ENCODE results near the gene CRACDL. TPM values are rescaled to one million over a fixed set of nuclear protein-coding genes. Genes with fewer than 3 reads are reported as not detected.

Gene CRACDL
- total and polyA plus RNA-seq, 2 of the 13 experiments (the other 11 are each of a cell fraction or from before 2014, with no cell fraction given), result 0.15 to 0.26 TPM

DNA sequence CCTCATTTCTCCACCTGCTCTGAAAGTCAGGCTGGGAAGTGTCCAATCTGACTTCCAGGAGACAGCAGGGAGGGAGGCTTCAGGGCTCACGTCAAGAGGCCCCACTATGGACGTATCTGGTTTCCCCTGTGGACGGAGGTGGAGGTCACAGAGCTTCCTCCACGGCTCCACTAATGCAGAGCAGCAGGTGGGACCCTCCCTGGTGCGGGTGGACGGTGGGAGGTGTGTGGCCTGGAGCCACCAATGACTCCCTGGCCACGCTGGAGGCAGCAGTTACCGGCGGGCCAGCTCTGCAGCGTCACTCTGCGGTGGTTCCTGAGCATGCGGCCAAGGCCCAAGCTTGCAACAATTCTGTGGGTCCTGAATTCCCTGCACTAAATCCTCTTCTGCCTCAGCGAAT, 9.0 kb downstream of the CRACDL start (continued):
- TF ChIP-seq FUBP1 (CRISPR knock-in tag; IDR thresholded peaks at IDR 0.05; ENCODE audit: borderline replicate concordance), result no peak

DNA sequence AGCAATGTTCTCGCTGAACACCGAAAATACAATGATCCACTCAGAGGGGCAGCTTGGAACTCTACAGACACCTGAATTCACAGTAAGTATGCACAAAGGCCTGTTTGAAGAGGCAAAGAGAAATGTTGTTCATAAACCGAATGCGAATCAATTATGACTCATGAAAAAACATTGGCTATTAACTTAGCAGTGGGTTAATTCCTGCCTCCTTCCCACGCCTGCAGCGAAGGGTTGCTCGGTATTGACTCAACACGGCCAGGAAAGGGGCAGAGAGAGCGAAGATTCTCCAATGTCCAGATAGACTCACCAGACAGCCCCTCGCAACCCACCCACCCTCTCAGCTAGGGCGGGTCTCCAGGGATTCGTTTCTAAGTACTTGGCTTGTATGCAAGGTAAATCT, 9.4 kb downstream of the CRACDL start:
- FAIRE-seq (no peak), ATAC-seq (no peak), DNase-seq (ENCODE audit: low spot score) (no peak)
- BruUV-seq (replicated peaks), result no TSS peak
- ChIA-PET POLR2A (no interaction called here), CTCF (ENCODE audit: low intra/inter-chr PET ratio, low total read pairs) (no interaction called here)
- WGBS (ENCODE audit: low lambda C conversion rate), result 48% methylated on average over 12 of the region's 12 CpGs
- Histone ChIP-seq H3K36me3 (replicated peaks in 1 of 2; ENCODE audit: control insufficient read depth in 1 of 2, insufficient read depth in 2 of 2, low read length in 2 of 2) (no peaks in the 10 kb centered on the region), H2AFZ (ENCODE audit: low read length) (no peak overlapping the region), H3K4me1 (ENCODE audit: insufficient read depth, low read length) (no peaks in the 10 kb centered on the region), H4K20me1 (ENCODE audit: insufficient read depth, low read length) (no peaks in the 10 kb centered on the region), H3K9ac (ENCODE audit: insufficient read depth, low read depth, low read length) (no peak overlapping the region), H3K9me3 (ENCODE audit: low read length) (no peaks in the 10 kb centered on the region), H3K4me2 (ENCODE audit: low read depth, low read length) (no peak overlapping the region), H3K27me3 (ENCODE audit: control insufficient read depth in 1 of 2, insufficient read depth in 2 of 2, low read length in 2 of 2) (peaks cover 2 to 21% of the 10 kb centered on the region in 2 experiments; a peak in 3 of 5 replicates), H3K27ac (ENCODE audit: extremely low read length, insufficient read depth, low read length) (no peak overlapping the region), H3K79me2 (ENCODE audit: insufficient read depth, low read length) (no peaks in the 10 kb centered on the region), H3K4me3 (replicated peaks in 1 of 3; ENCODE audit: insufficient read depth in 1 of 3, low read depth in 2 of 3, low read length in 3 of 3) (no peak overlapping the region)
- in situ Hi-C loops (cut with HindIII; ENCODE audit: extremely low pct_ligation_motif_present, low pct_unique_long_range_greater_than_20kb) (no loop called here), intact Hi-C loops (cut with micrococcal nuclease; ENCODE audit: unreplicated experiment) (loop anchor here (10.0 kb wide), 1 partner anchor 282 kb away; no protein-coding TSS in a partner anchor)
- TF ChIP-seq CSRNP2 (CRISPR knock-in tag; conservative IDR thresholded peaks at IDR 0.05; ENCODE audit: low read depth) (no peak), ZSCAN20 (CRISPR knock-in tag; IDR thresholded peaks at IDR 0.05; ENCODE audit: borderline replicate concordance) (no peak), ZNF317 (CRISPR knock-in tag; IDR thresholded peaks at IDR 0.05) (no peak), ZNF772 (CRISPR knock-in tag; IDR thresholded peaks at IDR 0.05) (no peak), NR2F2 (IDR thresholded peaks at IDR 0.05; ENCODE audit: borderline replicate concordance, low read depth) (no peak), SP5 (CRISPR knock-in tag; IDR thresholded peaks at IDR 0.05; ENCODE audit: borderline replicate concordance, low read depth) (no peak), ASH2L (IDR thresholded peaks at IDR 0.05; ENCODE audit: insufficient read length, low read depth, low read length) (no peak), POLR2A (IDR thresholded peaks at IDR 0.05; ENCODE audit: insufficient read depth in 1 of 2, low read depth in 2 of 2, low read length in 2 of 2) (no peak), XRCC5 (optimal IDR thresholded peaks at IDR 0.05; ENCODE audit: low read length) (no peak), IRF1 (CRISPR knock-in tag; IDR thresholded peaks at IDR 0.05; ENCODE audit: low read depth) (no peak), ZNF337 (CRISPR knock-in tag; IDR thresholded peaks at IDR 0.05; ENCODE audit: borderline replicate concordance, low read depth) (no peak), NAIF1 (CRISPR knock-in tag; IDR thresholded peaks at IDR 0.05; ENCODE audit: borderline replicate concordance) (no peak)
